GM18873 (cell line): Measurements from ENCODE around the gene FMN1.

Experiments
- ATAC-seq: cut with Tn5 transposase; IDR thresholded peaks from one replicate; pipeline ENCODE4 v1.9.1; 2021; ENCODE audit warnings: mild to moderate bottlenecking, moderate library complexity, moderate number of reproducible peaks; ENCODE audit not compliant: unreplicated experiment, low FRiP score

The FMN1 gene

DNA sequence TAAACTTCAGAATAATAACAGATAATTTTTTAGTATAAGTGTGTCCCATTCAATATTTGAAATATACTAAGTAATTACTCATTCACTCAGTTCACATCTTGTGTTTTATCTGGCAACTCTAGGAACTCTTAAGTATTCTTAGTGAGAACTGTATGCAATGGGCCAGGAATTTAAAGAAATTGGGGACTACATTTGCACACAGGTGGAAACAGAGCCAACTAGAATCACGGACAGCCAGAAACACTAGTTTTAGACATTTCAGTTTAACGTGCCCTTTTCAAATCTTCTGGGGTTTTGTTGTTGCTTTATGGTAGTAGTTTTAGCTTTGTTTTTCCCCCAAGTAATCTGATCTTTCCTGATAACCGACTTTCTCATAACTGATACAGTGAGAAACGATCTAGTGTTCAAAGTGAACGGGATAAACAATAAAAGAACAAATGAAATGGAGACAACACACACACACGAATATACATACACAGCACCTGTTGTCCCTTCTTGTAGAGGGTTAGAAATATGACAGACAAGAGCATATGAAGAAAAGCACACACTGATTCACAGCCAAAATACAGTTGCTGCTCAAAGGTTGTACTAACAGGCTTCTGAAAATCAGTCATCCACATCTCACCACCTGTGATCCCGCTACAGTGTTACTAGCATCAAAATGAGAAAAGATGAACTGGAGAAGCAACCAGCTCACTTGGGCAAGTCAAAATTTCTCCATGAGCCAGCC, 167.0 kb downstream of the FMN1 start:
- no peak for ATAC-seq

GRCh38 chr15:33026614-33027013, 167.9 kb downstream of the FMN1 start:
- no peak for ATAC-seq

DNA sequence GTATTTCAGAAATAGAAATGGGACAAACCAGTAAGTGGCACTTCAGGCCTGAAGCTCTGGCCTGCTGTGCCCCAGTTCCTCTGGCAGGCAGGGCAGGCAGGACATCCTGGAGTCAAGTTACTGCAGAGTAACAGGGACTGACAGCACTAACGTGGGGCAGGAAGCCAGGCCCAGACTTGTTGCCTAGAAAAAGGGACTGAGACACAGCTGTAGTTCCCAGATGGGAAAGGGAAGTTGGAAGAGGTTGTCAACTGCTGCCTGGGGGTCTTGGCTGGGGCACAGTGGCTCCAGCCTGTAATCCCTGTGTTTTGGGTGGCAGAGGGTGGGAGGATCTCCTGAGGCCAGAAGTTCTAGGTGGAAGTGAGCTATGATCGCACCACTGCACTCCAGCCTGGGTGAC, 171.9 kb downstream of the FMN1 start:
- no peak for ATAC-seq

- ATAC-seq: no peak
Measured at GRCh38 chr15:33021806-33022389, 172.6 kb downstream of the FMN1 start.

GRCh38 chr15:33019354-33019981, 175.0 kb downstream of the FMN1 start:
- ATAC-seq: no peak

- ATAC-seq: no peak
Measured at GRCh38 chr15:33016405-33017024, 178.0 kb downstream of the FMN1 start.

DNA sequence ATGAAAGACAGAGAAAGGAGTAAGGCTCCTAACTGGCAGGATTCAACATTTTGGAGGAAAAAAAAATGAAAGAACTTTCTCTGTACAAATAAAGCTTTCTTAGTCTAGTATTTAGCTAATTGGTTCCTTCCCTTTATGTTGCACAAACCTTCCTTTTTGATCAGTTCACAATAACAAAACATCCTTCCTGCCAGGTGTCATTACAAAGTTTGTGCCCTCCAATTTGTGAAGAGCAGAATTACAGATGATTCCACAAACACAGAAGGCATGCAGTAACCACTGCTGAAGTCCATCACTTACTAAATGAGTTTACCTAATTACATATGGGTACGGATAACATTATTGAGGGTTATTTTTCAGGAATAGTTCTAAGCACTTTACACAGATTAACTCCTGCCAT, 179.9 kb downstream of the FMN1 start:
- ATAC-seq: no peak

- ATAC-seq: no peak
Measured at GRCh38 chr15:33013827-33014445, 180.6 kb downstream of the FMN1 start.

DNA sequence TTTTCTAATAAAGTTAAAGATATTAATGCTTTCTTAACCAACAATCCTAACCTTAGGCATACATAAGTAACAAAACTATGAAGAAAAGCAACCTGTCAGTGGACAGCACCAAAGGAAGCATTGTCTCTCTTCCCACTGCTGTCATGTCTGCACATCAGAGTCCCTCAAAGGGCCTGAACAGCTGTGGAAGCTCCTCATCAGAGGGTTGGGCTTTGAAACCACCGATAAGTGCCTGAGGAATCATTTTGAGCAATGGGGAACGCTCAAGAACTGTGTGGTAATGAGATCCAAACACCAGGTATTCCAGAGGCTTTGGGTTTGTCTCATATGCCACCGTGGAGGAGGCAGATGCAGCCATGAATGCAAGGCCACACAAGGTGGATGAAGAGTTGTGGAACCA, 182.5 kb downstream of the FMN1 start:
- ATAC-seq: no peak

GRCh38 chr15:33009603-33010002, 184.9 kb downstream of the FMN1 start:
- no peak for ATAC-seq

- no peak for ATAC-seq
Measured at GRCh38 chr15:33009026-33009425, 185.5 kb downstream of the FMN1 start.

DNA sequence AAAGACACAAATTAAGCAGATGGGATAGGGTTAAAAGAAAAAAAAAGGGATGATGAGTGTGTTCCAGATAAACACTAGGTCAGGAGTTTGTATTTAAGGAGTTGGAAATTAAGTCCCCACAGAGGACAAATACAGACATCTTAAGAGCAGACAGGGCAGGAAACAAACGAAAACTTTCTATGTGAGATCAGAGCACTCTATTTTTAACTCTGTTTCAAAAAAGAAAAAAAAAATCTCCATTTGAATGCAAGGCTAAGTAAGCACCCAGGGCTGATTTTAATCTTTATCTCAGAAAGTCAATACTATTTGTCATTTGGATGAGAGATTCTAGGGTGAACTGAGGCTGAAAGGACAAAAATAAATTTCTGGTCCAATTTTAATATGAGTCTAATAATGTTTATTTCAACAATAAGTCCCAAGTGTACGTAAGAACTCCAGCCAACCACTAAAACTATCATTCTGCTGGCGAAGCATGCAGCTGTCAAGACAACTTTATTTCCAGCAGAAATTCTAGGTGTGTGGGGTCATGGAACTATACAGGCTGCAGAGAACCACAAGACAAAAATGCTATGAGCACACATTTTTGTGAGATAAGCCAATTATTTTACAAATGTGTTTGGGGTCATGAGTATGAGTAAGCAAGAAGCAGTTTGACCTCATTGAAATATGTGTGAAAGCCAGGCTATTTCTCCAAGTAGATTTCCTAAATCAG, 186.1 kb downstream of the FMN1 start:
- ATAC-seq: no peak

- no peak for ATAC-seq
Measured at GRCh38 chr15:33007303-33007855, 187.1 kb downstream of the FMN1 start.

- no peak for ATAC-seq
Measured at GRCh38 chr15:33005582-33005981, 188.9 kb downstream of the FMN1 start.

DNA sequence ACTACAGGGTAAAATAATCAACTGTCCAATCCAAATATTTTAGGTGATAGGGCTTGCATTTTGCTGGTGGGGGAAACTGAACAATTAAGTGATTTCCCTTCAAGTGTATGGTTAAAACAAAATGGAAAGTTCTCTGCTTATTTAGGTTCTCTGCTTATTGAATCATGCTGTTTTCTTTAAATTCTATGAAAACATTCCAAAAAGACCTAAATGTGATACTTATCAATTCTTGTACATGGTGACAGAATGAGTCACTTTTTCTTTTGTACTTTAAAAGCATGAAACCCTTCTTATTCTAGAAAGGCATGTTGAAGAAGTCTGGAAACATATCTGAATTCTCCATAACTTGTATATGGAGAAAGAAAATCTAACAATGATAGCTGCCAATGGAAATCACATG, 192.6 kb downstream of the FMN1 start:
- ATAC-seq: no peak

- ATAC-seq: no peak
Measured at GRCh38 chr15:32998979-32999672, 195.4 kb downstream of the FMN1 start.

- no peak for ATAC-seq
Measured at GRCh38 chr15:32998182-32998581, 196.3 kb downstream of the FMN1 start.

DNA sequence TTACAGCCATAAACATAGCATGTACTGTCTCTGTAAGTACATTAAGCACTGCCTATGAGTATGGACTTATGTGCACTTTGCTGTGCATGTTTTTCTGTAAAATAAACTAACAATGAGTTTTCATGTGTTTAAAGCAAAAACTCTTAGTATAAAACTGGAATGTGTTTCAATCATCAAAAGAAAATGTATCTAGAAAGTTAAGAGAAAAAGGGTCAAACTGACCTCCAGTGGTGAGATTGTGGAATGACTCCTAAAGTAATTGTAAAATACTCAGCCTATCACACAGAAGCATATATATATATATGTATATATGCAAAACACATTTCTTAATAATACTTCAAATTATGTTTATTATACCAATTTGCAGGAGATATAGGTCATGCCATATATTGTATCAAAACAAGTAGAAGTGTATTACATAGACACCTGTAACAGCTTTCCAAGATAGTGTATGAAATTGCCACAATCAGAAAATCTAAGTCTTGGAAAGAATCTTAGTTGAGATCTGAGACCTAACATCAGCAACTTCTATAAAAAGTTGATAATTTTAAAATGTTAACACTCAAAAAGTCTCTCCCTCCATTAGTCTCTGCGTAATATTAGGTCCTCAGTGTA, 199.6 kb downstream of the FMN1 start:
- no peak for ATAC-seq

DNA sequence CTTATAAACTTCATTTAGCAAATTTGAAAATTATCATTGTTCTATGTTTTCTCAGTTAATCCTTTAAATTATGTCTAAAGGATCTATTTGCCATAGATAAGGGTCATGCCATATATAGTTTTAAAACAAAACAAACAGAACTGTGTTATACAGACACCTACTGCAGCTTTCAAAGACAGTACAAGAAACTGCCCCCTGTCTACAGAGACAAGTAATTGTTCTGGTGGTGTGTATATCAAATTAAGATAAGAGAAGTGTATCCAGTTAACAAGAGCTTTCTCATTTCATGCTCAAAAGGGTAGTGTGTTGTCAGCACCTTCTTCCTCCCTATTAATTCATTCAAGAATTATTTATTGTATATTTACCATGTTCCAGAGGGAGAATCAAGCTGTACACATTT, 201.2 kb downstream of the FMN1 start:
- ATAC-seq: no peak
